ENCODE data around the gene ESRP2.

The ESRP2 gene

GRCh38 chr16:68236137-68236825, 354 bp upstream of the ESRP2 start (continued):
- no peak for TF ChIP-seq ZNF501 (tag by site-specific recombination; IDR thresholded peaks at IDR 0.05)
- TF ChIP-seq ZNF214 (tag by site-specific recombination; IDR thresholded peaks at IDR 0.05; ENCODE audit: borderline replicate concordance): no peak
- TF ChIP-seq SALL2 (tag by site-specific recombination; IDR thresholded peaks at IDR 0.05; ENCODE audit: borderline replicate concordance): no peak
- no peak for TF ChIP-seq ZNF544 (tag by site-specific recombination; IDR thresholded peaks at IDR 0.05)
- TF ChIP-seq SP7 (tag by site-specific recombination; IDR thresholded peaks at IDR 0.05): peak; percentile 10; the same call in 1 of the 2 replicates
- no peak for TF ChIP-seq ZNF148 (tag by site-specific recombination; IDR thresholded peaks at IDR 0.05; ENCODE audit: borderline replicate concordance)
- no peak for TF ChIP-seq ZNF549 (tag by site-specific recombination; IDR thresholded peaks at IDR 0.05)
- no peak for TF ChIP-seq ZNF837 (tag by site-specific recombination; IDR thresholded peaks at IDR 0.05)
- no peak for TF ChIP-seq ZNF626 (tag by site-specific recombination; IDR thresholded peaks at IDR 0.05)
- no peak for TF ChIP-seq ZNF366 (tag by site-specific recombination; conservative IDR thresholded peaks at IDR 0.05)
- 0 out of 2 replicates have a peak, but pooled peaks have one; percentile 6 for TF ChIP-seq CTCF (tag by site-specific recombination; IDR thresholded peaks at IDR 0.05)
- TF ChIP-seq ZNF692 (tag by site-specific recombination; IDR thresholded peaks at IDR 0.05): no peak
- no peak for TF ChIP-seq ZBTB7A (tag by site-specific recombination; IDR thresholded peaks at IDR 0.05; ENCODE audit: low read depth)
- peak; percentile 82 for TF ChIP-seq PATZ1 (tag by site-specific recombination; IDR thresholded peaks at IDR 0.05)
- no peak for TF ChIP-seq ZNF621 (tag by site-specific recombination; IDR thresholded peaks at IDR 0.05)
- TF ChIP-seq, protein P1, sequence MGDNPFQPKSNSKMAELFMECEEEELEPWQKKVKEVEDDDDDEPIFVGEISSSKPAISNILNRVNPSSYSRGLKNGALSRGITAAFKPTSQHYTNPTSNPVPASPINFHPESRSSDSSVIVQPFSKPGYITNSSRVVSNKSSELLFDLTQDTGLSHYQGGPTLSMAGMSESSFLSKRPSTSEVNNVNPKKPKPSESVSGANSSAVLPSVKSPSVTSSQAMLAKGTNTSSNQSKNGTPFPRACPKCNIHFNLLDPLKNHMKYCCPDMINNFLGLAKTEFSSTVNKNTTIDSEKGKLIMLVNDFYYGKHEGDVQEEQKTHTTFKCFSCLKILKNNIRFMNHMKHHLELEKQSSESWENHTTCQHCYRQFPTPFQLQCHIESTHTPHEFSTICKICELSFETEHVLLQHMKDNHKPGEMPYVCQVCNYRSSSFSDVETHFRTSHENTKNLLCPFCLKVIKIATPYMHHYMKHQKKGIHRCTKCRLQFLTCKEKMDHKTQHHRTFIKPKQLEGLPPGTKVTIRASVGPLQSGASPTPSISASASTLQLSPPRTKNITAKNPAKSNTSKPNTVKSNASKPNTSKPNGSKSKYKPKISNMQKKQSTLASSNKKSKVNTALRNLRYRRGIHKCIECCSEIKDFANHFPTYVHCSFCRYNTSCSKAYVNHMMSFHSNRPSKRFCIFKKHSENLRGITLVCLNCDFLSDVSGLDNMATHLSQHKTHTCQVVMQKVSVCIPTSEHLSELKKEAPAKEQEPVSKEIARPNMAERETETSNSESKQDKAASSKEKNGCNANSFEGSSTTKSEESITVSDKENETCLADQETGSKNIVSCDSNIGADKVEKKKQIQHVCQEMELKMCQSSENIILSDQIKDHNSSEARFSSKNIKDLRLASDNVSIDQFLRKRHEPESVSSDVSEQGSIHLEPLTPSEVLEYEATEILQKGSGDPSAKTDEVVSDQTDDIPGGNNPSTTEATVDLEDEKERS (tag by site-specific recombination; IDR thresholded peaks at IDR 0.05): no peak
- TF ChIP-seq ZNF350 (tag by site-specific recombination; IDR thresholded peaks at IDR 0.05): no peak
- TF ChIP-seq ZBTB20 (tag by site-specific recombination; IDR thresholded peaks at IDR 0.05): peak; percentile 33
- TF ChIP-seq ZNF677 (tag by site-specific recombination; IDR thresholded peaks at IDR 0.05): no peak
- TF ChIP-seq, protein P2, sequence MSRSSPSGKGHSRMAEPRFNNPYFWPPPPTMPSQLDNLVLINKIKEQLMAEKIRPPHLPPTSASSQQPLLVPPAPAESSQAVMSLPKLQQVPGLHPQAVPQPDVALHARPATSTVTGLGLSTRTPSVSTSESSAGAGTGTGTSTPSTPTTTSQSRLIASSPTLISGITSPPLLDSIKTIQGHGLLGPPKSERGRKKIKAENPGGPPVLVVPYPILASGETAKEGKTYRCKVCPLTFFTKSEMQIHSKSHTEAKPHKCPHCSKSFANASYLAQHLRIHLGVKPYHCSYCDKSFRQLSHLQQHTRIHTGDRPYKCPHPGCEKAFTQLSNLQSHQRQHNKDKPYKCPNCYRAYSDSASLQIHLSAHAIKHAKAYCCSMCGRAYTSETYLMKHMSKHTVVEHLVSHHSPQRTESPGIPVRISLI (tag by site-specific recombination; IDR thresholded peaks at IDR 0.05): no peak
- no peak for TF ChIP-seq ZNF274 (IDR thresholded peaks at IDR 0.05; ENCODE audit: low read length)
- no peak for TF ChIP-seq ZNF274 (tag by site-specific recombination; IDR thresholded peaks at IDR 0.05; ENCODE audit: borderline replicate concordance)
- TF ChIP-seq ZNF488 (tag by site-specific recombination; IDR thresholded peaks at IDR 0.05): no peak
- no peak for TF ChIP-seq ZNF138 (tag by site-specific recombination; IDR thresholded peaks at IDR 0.05; ENCODE audit: borderline replicate concordance)
- TF ChIP-seq ZNF266 (tag by site-specific recombination; IDR thresholded peaks at IDR 0.05; ENCODE audit: low read depth): no peak
- no peak for TF ChIP-seq ZNF777 (tag by site-specific recombination; IDR thresholded peaks at IDR 0.05; ENCODE audit: borderline replicate concordance)
- no peak for TF ChIP-seq OVOL3 (tag by site-specific recombination; IDR thresholded peaks at IDR 0.05)

Measured in HEK293 (cell line).